Gastroesophageal sphincter (tissue), 3 donors: ENCODE measurements around the gene RASGEF1C.

Experiments
- CTCF ChIP-seq, 4 experiments: fragments of 200-600 bp in 2 of 4; fragments of 450-650 bp in 2 of 4; sonication (generic) in 1 of 4; IDR thresholded peaks; one replicate each; pipeline ENCODE4 v1.5.1; 2017 to 2019; ENCODE audit warnings: antibody characterized with exemption in 4 of 4, mild to moderate bottlenecking in 2 of 4, moderate library complexity in 2 of 4
- EP300 ChIP-seq: sonication (generic); formaldehyde crosslinking; IDR thresholded peaks from one replicate; pipeline ENCODE4 v1.6.1; 2017; ENCODE audit warnings: antibody characterized with exemption, mild to moderate bottlenecking
- POLR2A ChIP-seq, 2 donors: fragments of 450-650 bp; IDR thresholded peaks; one replicate each; pipeline ENCODE4 v1.6.1; 2017; ENCODE audit warnings: antibody characterized with exemption in 2 of 2, mild to moderate bottlenecking in 2 of 2, moderate library complexity in 1 of 2
- POLR2AphosphoS5 ChIP-seq: sonication (generic); formaldehyde crosslinking; IDR thresholded peaks from one replicate; pipeline ENCODE4 v1.6.1; 2017; ENCODE audit warnings: antibody characterized with exemption

DNA sequence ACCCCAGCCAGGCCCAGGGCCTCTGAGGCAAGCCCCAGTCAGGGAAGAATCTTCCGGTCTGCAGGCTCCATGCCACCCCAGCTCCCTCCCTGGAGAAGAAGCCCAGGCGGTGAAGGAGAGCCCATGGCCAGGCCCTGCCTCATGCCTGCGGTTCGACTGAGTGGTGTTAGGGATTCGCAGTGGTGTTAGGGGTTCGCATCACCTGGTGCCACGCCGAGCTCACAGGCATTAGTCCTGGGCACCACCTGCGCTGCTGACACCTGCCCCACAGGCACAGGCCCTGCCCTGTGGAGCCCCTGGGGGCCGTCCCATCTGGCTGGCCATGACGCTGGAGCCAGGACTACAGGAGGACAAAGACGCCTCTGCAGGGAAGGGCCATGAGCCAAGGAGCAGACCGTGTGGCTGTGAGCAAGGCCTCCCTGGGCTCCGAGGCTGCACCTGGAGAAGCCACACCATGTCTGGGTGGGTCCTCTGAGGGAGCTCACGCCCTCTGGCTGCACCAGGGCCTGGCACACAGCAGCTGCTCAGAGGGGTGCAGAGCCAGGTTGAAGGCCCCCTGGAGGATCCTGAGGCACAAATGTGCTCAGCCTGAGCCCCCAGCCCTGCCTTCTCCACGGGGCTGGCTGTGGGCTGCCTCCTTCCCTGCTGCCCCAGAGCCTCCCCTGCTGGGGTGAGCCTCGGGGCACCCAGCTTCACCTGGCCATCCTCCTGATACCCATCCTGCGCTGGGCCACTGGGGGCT lies 109.8 kb downstream of the RASGEF1C start:
- TF ChIP-seq CTCF (IDR thresholded peaks at IDR 0.05) (no peak), POLR2A (IDR thresholded peaks at IDR 0.05) (no peak), EP300 (no peak), POLR2AphosphoS5 (no peak)
